ENCODE measurements around the gene HAS3.
"Not testable (repeated sequence)": the region's sequence is repeated elsewhere in the genome, so short reads cannot be mapped to it uniquely, and the experiment has no call there.

The HAS3 gene

GRCh38 chr16:69118468-69118867 is 13.0 kb downstream of the HAS3 start:
- DNase-seq: no peak

GRCh38 chr16:69118994-69119393 is 13.5 kb downstream of the HAS3 start:
- no peak for DNase-seq

- DNase-seq: no peak
These were observed 14.1 kb downstream of the HAS3 start for GRCh38 chr16:69119536-69119935.

GRCh38 chr16:69120096-69120664 is 14.7 kb downstream of the HAS3 start:
- DNase-seq: no peak

GRCh38 chr16:69123910-69124309 is 18.5 kb downstream of the HAS3 start:
- DNase-seq: peak; percentile 59

GRCh38 chr16:69124406-69124805 is 19.0 kb downstream of the HAS3 start:
- DNase-seq: not testable (repeated sequence)

GRCh38 chr16:69124961-69125360 is 19.5 kb downstream of the HAS3 start:
- not testable (repeated sequence) for DNase-seq

GRCh38 chr16:69126221-69126620 is 20.8 kb downstream of the HAS3 start:
- DNase-seq: no peak

- DNase-seq: not testable (repeated sequence)
These were observed 21.3 kb downstream of the HAS3 start for GRCh38 chr16:69126801-69127200.

GRCh38 chr16:69127966-69128510 is 22.6 kb downstream of the HAS3 start:
- no peak for DNase-seq

- DNase-seq: no peak
These were observed 25.0 kb downstream of the HAS3 start for GRCh38 chr16:69130461-69130860.

- DNase-seq: peak; percentile 8
These were observed 25.9 kb downstream of the HAS3 start for GRCh38 chr16:69131167-69131838.

- peak; percentile 75 for DNase-seq
These were observed 26.5 kb downstream of the HAS3 start for GRCh38 chr16:69131839-69132423.

- DNase-seq: peak; percentile 90
These were observed 27.2 kb downstream of the HAS3 start, which contains the start of the genes CHTF8 and UTP4 for GRCh38 chr16:69132424-69133252. CHTF8 (minus strand) TSS chr16:69132588; CDS start chr16:69121458, 11,130 bp downstream. UTP4 (plus strand) TSS chr16:69132649; CDS start chr16:69133460, 811 bp downstream.

- DNase-seq: no peak
These were observed 28.0 kb downstream of the HAS3 start for GRCh38 chr16:69133373-69133954.

GRCh38 chr16:69138608-69139007 is 33.2 kb downstream of the HAS3 start:
- no peak for DNase-seq

- DNase-seq: not testable (repeated sequence)
These were observed 34.0 kb downstream of the HAS3 start for GRCh38 chr16:69139464-69139863.

GRCh38 chr16:69141014-69141413 is 35.6 kb downstream of the HAS3 start:
- DNase-seq: no peak

- DNase-seq: no peak
These were observed 36.5 kb downstream of the HAS3 start for GRCh38 chr16:69141936-69142335.

GRCh38 chr16:69143116-69143515 is 37.7 kb downstream of the HAS3 start:
- no peak for DNase-seq

- no peak for DNase-seq
These were observed 40.2 kb downstream of the HAS3 start for GRCh38 chr16:69145658-69146057.

GRCh38 chr16:69149621-69150020 is 44.2 kb downstream of the HAS3 start:
- DNase-seq: not testable (repeated sequence)
